ENCODE results near the gene RPS18. TPM values are rescaled to one million over a fixed set of nuclear protein-coding genes. Genes with fewer than 3 reads are reported as not detected.

RPS18 gene
- total and polyA plus RNA-seq, 2 of the 13 experiments (the other 11 are each of a cell fraction or from before 2014, with no cell fraction given): 3,896 to 5,806 TPM

- TF ChIP-seq ZNF687 (CRISPR knock-in tag; IDR thresholded peaks at IDR 0.05) (peak; percentile 57), GTF3A (CRISPR knock-in tag; conservative IDR thresholded peaks at IDR 0.05) (no peak), ZNF83 (CRISPR knock-in tag; IDR thresholded peaks at IDR 0.05; ENCODE audit: borderline replicate concordance) (no peak), ZGPAT (CRISPR knock-in tag; IDR thresholded peaks at IDR 0.05) (0 out of 2 replicates have a peak, but pooled peaks have one; percentile 18), DPF2 (CRISPR knock-in tag; IDR thresholded peaks at IDR 0.05; ENCODE audit: borderline replicate concordance, low read depth) (no peak), ZFYVE20 (CRISPR knock-in tag; IDR thresholded peaks at IDR 0.05; ENCODE audit: borderline replicate concordance, low read depth) (no peak), MAZ (IDR thresholded peaks at IDR 0.05; ENCODE audit: borderline replicate concordance, low read depth, low read length) (0 out of 2 replicates have a peak, but pooled peaks have one; percentile 56), MAZ (CRISPR knock-in tag; IDR thresholded peaks at IDR 0.05; ENCODE audit: low read depth) (no peak), GATA4 (IDR thresholded peaks at IDR 0.05; ENCODE audit: borderline replicate concordance, low read depth) (no peak), SP2 (CRISPR knock-in tag; IDR thresholded peaks at IDR 0.05) (0 out of 2 replicates have a peak, but pooled peaks have one; percentile 9), ZBTB10 (CRISPR knock-in tag; IDR thresholded peaks at IDR 0.05; ENCODE audit: borderline replicate concordance) (peak; percentile 24; the same call in 1 of the 2 replicates), ZNF629 (CRISPR knock-in tag; conservative IDR thresholded peaks at IDR 0.05) (no peak), ZNF274 (CRISPR knock-in tag; IDR thresholded peaks at IDR 0.05) (no peak), KDM2A (CRISPR knock-in tag; IDR thresholded peaks at IDR 0.05; ENCODE audit: borderline replicate concordance, low read depth) (0 out of 2 replicates have a peak, but pooled peaks have one; percentile 5), NBN (conservative IDR thresholded peaks at IDR 0.05) (no peak), ZSCAN25 (CRISPR knock-in tag; IDR thresholded peaks at IDR 0.05) (no peak), RBAK (CRISPR knock-in tag; IDR thresholded peaks at IDR 0.05) (no peak), NCOR1 (IDR thresholded peaks at IDR 0.05; ENCODE audit: borderline replicate concordance, low read length) (peak; percentile 47; the same call in 1 of the 2 replicates), SALL2 (CRISPR knock-in tag; IDR thresholded peaks at IDR 0.05) (no peak), PHF20 (CRISPR knock-in tag; IDR thresholded peaks at IDR 0.05) (peak; percentile 1; the same call in 1 of the 2 replicates), NR2C2 (CRISPR knock-in tag; IDR thresholded peaks at IDR 0.05; ENCODE audit: borderline replicate concordance) (peak; percentile 33; the same call in 1 of the 2 replicates), IKZF1 (IDR thresholded peaks at IDR 0.05) (no peak), ZBTB7A (CRISPR knock-in tag; IDR thresholded peaks at IDR 0.05) (0 out of 2 replicates have a peak, but pooled peaks have one; percentile 56)
Observed at GRCh38 chr6:33297406-33297955, 25.6 kb downstream of the RPS18 start (continued).

Measured in HepG2 (cell line).